H1 (cell line): ENCODE measurements around the gene CORO7. TPM values are rescaled to one million over a fixed set of nuclear protein-coding genes. Genes with fewer than 3 reads are reported as not detected.

ENCODE experiments used
- CTCF ChIA-PET: fragments of 300-600 bp; sonication (Branson Sonifier 250); formaldehyde crosslinking; loops from one replicate; lab custom pipeline; 2021; ENCODE audit not compliant: partially characterized antibody; lab: Charles Lee
- POLR2A ChIA-PET: fragments of 300-600 bp; sonication (Branson Sonifier 250); formaldehyde crosslinking; loops from one replicate; lab custom pipeline; 2021; ENCODE audit warnings: inconsistent platforms; ENCODE audit not compliant: partially characterized antibody; lab: Charles Lee
- DNase-seq, 2 experiments: peaks; one replicate each; pipeline versions ENCODE4 v3.0.0 to v3.0.0-alpha.2; 2010 to 2022; ENCODE audit warnings: low spot score in 2 of 2, low read depth in 1 of 2, mixed read lengths in 1 of 2
- FAIRE-seq: peaks from 2 replicates; lab custom pipeline; 2011; peaks lifted over from hg19 to GRCh38; lab: Jason Lieb, UNC
- H2AFZ ChIP-seq: 2 replicates; pipeline ENCODE4 v1.8.1; 2012; ENCODE audit warnings: low read length, inconsistent platforms
- H2AK5ac ChIP-seq: 2 replicates; pipeline ENCODE4 v1.6.1; 2013; ENCODE audit warnings: low read depth, low read length
- H2BK120ac ChIP-seq: replicated peaks from 2 replicates; pipeline ENCODE3; 2013; ENCODE audit warnings: low read depth, low read length, inconsistent platforms
- H2BK12ac ChIP-seq: 2 replicates; pipeline ENCODE4 v1.6.1; 2013; ENCODE audit warnings: low read depth, low read length
- H2BK15ac ChIP-seq: 2 replicates; pipeline ENCODE4 v1.6.1; 2013; ENCODE audit warnings: low read length
- H2BK20ac ChIP-seq: 2 replicates; pipeline ENCODE4 v1.6.1; 2013; ENCODE audit warnings: low read length
- H2BK5ac ChIP-seq: 2 replicates; pipeline ENCODE4 v1.6.1; 2013; ENCODE audit warnings: low read depth, low read length
- H3K14ac ChIP-seq: 2 replicates; pipeline ENCODE4 v1.6.1; 2013; ENCODE audit warnings: inconsistent platforms; ENCODE audit not compliant: insufficient read length
- H3K18ac ChIP-seq: 2 replicates; pipeline ENCODE4 v1.6.1; 2013; ENCODE audit warnings: low read length; ENCODE audit errors: extremely low read depth
- H3K23ac ChIP-seq: 2 replicates; pipeline ENCODE4 v1.6.1; 2013; ENCODE audit warnings: inconsistent platforms; ENCODE audit not compliant: insufficient read length
- H3K23me2 ChIP-seq: 2 replicates; pipeline ENCODE4 v1.6.1; 2013; ENCODE audit warnings: low read depth, low read length
- H3K27ac ChIP-seq: 2 replicates; pipeline ENCODE4 v1.6.1; 2011; ENCODE audit warnings: low read depth, low read length, inconsistent platforms
- H3K27me3 ChIP-seq, 4 experiments: replicated peaks in 1 of 4; 1 replicate in 1 of 4; 2 replicates in 3 of 4; pipeline versions ENCODE4 v1.6.1 to v1.8.1; 2011 to 2013; ENCODE audit warnings: low read length in 3 of 4, mild to moderate bottlenecking in 3 of 4, inconsistent platforms in 2 of 4, mixed read lengths in 2 of 4, moderate library complexity in 1 of 4; ENCODE audit not compliant: control insufficient read depth in 3 of 4, insufficient read depth in 3 of 4; ENCODE audit errors: extremely low read depth in 1 of 4
- H3K36me3 ChIP-seq, 4 experiments: 2 replicates each; pipeline versions ENCODE4 v1.6.1 to v1.8.1; 2011 to 2013; ENCODE audit warnings: mild to moderate bottlenecking in 4 of 4, low read length in 3 of 4, moderate library complexity in 2 of 4, control low read depth in 1 of 4, inconsistent platforms in 1 of 4; ENCODE audit not compliant: insufficient read depth in 4 of 4, control insufficient read depth in 2 of 4
- H3K4ac ChIP-seq: replicated peaks from 2 replicates; pipeline ENCODE3; 2013; ENCODE audit warnings: low read length, low read depth, mixed read lengths, inconsistent platforms; ENCODE audit not compliant: insufficient read length
- H3K4me1 ChIP-seq, 4 experiments: replicated peaks in 1 of 4; 1 replicate in 1 of 4; 2 replicates in 3 of 4; pipeline versions ENCODE4 v1.6.1 to v1.8.1; 2011 to 2013; ENCODE audit warnings: low read length in 3 of 4, inconsistent platforms in 2 of 4, mixed read lengths in 1 of 4; ENCODE audit not compliant: insufficient read depth in 4 of 4, control insufficient read depth in 3 of 4
- H3K4me2 ChIP-seq, 2 experiments: 2 replicates each; pipeline versions ENCODE4 v1.6.1 to v1.8.1; 2011 to 2013; ENCODE audit warnings: low read depth in 2 of 2, low read length in 2 of 2, control low read depth in 1 of 2, inconsistent platforms in 1 of 2, mild to moderate bottlenecking in 1 of 2; ENCODE audit not compliant: insufficient read depth in 1 of 2
- H3K4me3 ChIP-seq, 4 experiments: fragments of 200-600, 300-600 bp in 1 of 4; sonication (generic), shearing (Covaris generic), sonication (Bioruptor Twin) in 1 of 4; 2 replicates each; pipeline versions ENCODE4 v1.5.1 to v1.8.1; 2011 to 2016; ENCODE audit warnings: low read length in 4 of 4, low read depth in 3 of 4, control low read depth in 2 of 4, inconsistent platforms in 2 of 4, mild to moderate bottlenecking in 2 of 4, mixed read lengths in 1 of 4, moderate library complexity in 1 of 4; ENCODE audit not compliant: insufficient read depth in 2 of 4; ENCODE audit errors: extremely low read depth in 1 of 4
- H3K56ac ChIP-seq: replicated peaks from 2 replicates; pipeline ENCODE3; 2013; ENCODE audit warnings: low read depth, mild to moderate bottlenecking, mixed read lengths, low read length, inconsistent platforms; ENCODE audit not compliant: insufficient read length
- H3K79me1 ChIP-seq: 2 replicates; pipeline ENCODE4 v1.6.1; 2013; ENCODE audit warnings: low read depth, low read length, control low read depth
- H3K79me2 ChIP-seq, 2 experiments: 2 replicates each; pipeline versions ENCODE4 v1.6.1 to v1.8.1; 2012 to 2013; ENCODE audit warnings: low read length in 2 of 2, mild to moderate bottlenecking in 2 of 2, inconsistent platforms in 1 of 2; ENCODE audit not compliant: insufficient read depth in 2 of 2, control insufficient read depth in 1 of 2
- H3K9ac ChIP-seq, 4 experiments: replicated peaks in 1 of 4; 1 replicate in 1 of 4; 2 replicates in 3 of 4; pipeline versions ENCODE4 v1.6.1 to v1.8.1; 2011 to 2013; ENCODE audit warnings: low read depth in 3 of 4, low read length in 3 of 4, control low read depth in 2 of 4, mild to moderate bottlenecking in 2 of 4, moderate library complexity in 2 of 4, inconsistent platforms in 1 of 4; ENCODE audit errors: extremely low read depth in 1 of 4
- H3K9me3 ChIP-seq, 2 experiments: 2 replicates each; pipeline versions ENCODE4 v1.6.1 to v1.8.1; 2012 to 2013; ENCODE audit warnings: mild to moderate bottlenecking in 2 of 2, moderate library complexity in 2 of 2, control low read depth in 1 of 2, inconsistent platforms in 1 of 2, low read depth in 1 of 2, low read length in 1 of 2, mixed read lengths in 1 of 2; ENCODE audit not compliant: insufficient read depth in 2 of 2
- H4K20me1 ChIP-seq, 2 experiments: replicated peaks in 1 of 2; 2 replicates each; pipeline versions ENCODE3 to v1.8.1; 2011 to 2013; ENCODE audit warnings: inconsistent platforms in 2 of 2, low read length in 2 of 2, mild to moderate bottlenecking in 1 of 2; ENCODE audit not compliant: insufficient read depth in 2 of 2, control insufficient read depth in 1 of 2
- H4K5ac ChIP-seq: 2 replicates; pipeline ENCODE4 v1.6.1; 2013; ENCODE audit warnings: low read length, low read depth, mixed read lengths, inconsistent platforms; ENCODE audit not compliant: insufficient read length
- H4K8ac ChIP-seq: 2 replicates; pipeline ENCODE4 v1.8.0; 2013; ENCODE audit warnings: mild to moderate bottlenecking, moderate library complexity, low read length, inconsistent platforms; ENCODE audit not compliant: insufficient read depth; ENCODE audit errors: extremely low read depth
- H4K91ac ChIP-seq: replicated peaks from 2 replicates; pipeline ENCODE3; 2013; ENCODE audit warnings: low read length, mixed read lengths, inconsistent platforms; ENCODE audit not compliant: insufficient read length
- BRCA1 ChIP-seq: IDR thresholded peaks from 2 replicates; pipeline ENCODE4 v1.6.1; 2012; ENCODE audit warnings: low read depth, low read length, improper control_type of control experiment
- CHD1 ChIP-seq: IDR thresholded peaks from 2 replicates; pipeline ENCODE4 v1.6.1; 2012; ENCODE audit warnings: low read depth, low read length, improper control_type of control experiment
- CTCF ChIP-seq, 3 experiments: IDR thresholded peaks; 1 replicate in 2 of 3; 2 replicates in 1 of 3; pipeline versions ENCODE4 v1.5.1 to v1.6.1; 2011; ENCODE audit warnings: low read length in 3 of 3, mild to moderate bottlenecking in 3 of 3, inconsistent platforms in 2 of 3, low read depth in 1 of 3, moderate library complexity in 1 of 3; ENCODE audit not compliant: insufficient read depth in 1 of 3; ENCODE audit errors: control extremely low read depth in 1 of 3
- EGR1 ChIP-seq: IDR thresholded peaks from 2 replicates; pipeline ENCODE4 v1.6.1; 2011; ENCODE audit warnings: low read depth, low read length, borderline replicate concordance
- EP300 ChIP-seq, 2 experiments: IDR thresholded peaks; 1 replicate in 1 of 2; 2 replicates in 1 of 2; pipeline ENCODE4 v1.6.1; 2011 to 2012; ENCODE audit warnings: low read depth in 2 of 2, low read length in 2 of 2, mild to moderate bottlenecking in 2 of 2, borderline replicate concordance in 1 of 2, inconsistent platforms in 1 of 2, moderate library complexity in 1 of 2
- GABPA ChIP-seq: IDR thresholded peaks from 2 replicates; pipeline ENCODE4 v1.6.1; 2011; ENCODE audit warnings: mild to moderate bottlenecking, low read length, moderate library complexity, borderline replicate concordance; ENCODE audit not compliant: insufficient read depth
- KDM4A ChIP-seq: IDR thresholded peaks from one replicate; pipeline ENCODE4 v1.7.1; 2012; ENCODE audit warnings: low read depth, mild to moderate bottlenecking, moderate library complexity, low read length, inconsistent platforms; ENCODE audit not compliant: severe bottlenecking
- RXRA ChIP-seq: IDR thresholded peaks from 2 replicates; pipeline ENCODE4 v1.6.1; 2011; ENCODE audit warnings: low read depth, mild to moderate bottlenecking, low read length, moderate library complexity; ENCODE audit not compliant: insufficient read depth
- SIRT6 ChIP-seq: IDR thresholded peaks from one replicate; pipeline ENCODE4 v1.7.1; 2012; ENCODE audit warnings: low read length, inconsistent platforms
- SP4 ChIP-seq: IDR thresholded peaks from 2 replicates; pipeline ENCODE4 v1.6.1; 2012; ENCODE audit warnings: low read length, inconsistent platforms
- WGBS, 2 experiments: shearing (Covaris generic) in 1 of 2; methylation state at CpG; one replicate each; pipeline versions ENCODE4 v1.1.6 to v1.1.7; 2013 to 2015; ENCODE audit warnings: low lambda C conversion rate in 2 of 2, mixed read lengths in 2 of 2, inconsistent platforms in 1 of 2, low coverage in 1 of 2, missing lambda C conversion rate in 1 of 2; ENCODE audit not compliant: insufficient replicate concordance in 2 of 2, insufficient coverage in 1 of 2, insufficient read length in 1 of 2; ENCODE audit errors: extremely low coverage in 1 of 2, missing lambda C conversion rate in 1 of 2; 5-methylcytosine and 5-hydroxymethylcytosine counted together
- polyA plus RNA-seq, 7 experiments: library from polyadenylated mRNA; depleted of rRNA in 3 of 7; stranded (reverse) in 5 of 7; unstranded in 2 of 7; fragments of >200 nt in 5 of 7; fragments of 200-250 nt in 2 of 7; gene quantifications; 1 replicate in 5 of 7; 2 replicates in 1 of 7; 4 replicates in 1 of 7; pipeline versions ENCODE4 v1.2.1 to v1.2.3, GENCODE V29; 2011 to 2013; ENCODE audit warnings: missing spikeins in 2 of 7, mixed read lengths in 2 of 7
- total RNA-seq: library from RNA; stranded (reverse); fragmentation: NEBNext Ultra II Directional; extraction: Animal tissue kit (Norgen Biotek cat#: 25700); gene quantifications from 2 replicates; pipeline ENCODE4 v1.2.1, GENCODE V29; 2021

The CORO7 gene
- total and polyA plus RNA-seq, 2 of the 8 experiments (the other 6 are each of a cell fraction or from before 2014, with no cell fraction given), result 25.2 to 29.8 TPM

GRCh38 chr16:4385789-4386450, 30.5 kb downstream of the CORO7 start:
- H2BK5ac ChIP-seq, result no peak overlapping the region; the same call in 1 of the 2 replicates
- H2BK20ac ChIP-seq, result no peak overlapping the region
- no peak overlapping the region for H4K8ac ChIP-seq
- H3K4me3 ChIP-seq, result no peak overlapping the region
- H3K79me2 ChIP-seq, result no peaks in the 10 kb centered on the region
- 86% methylated on average over 9 of the region's 11 CpGs; no CpG with 5 or more reads in 1 of the 2 experiments for whole genome bisulfite sequencing, 2 experiments
- FAIRE-seq (no peak), DNase-seq (no peak)
- no peak overlapping the region for H3K14ac ChIP-seq
- H3K4me2 ChIP-seq, result no peak overlapping the region
- no peak overlapping the region for H2BK12ac ChIP-seq
- no peak overlapping the region for H4K91ac ChIP-seq
- H2BK120ac ChIP-seq, result no peak overlapping the region
- H2AK5ac ChIP-seq, result no peak overlapping the region
- H3K27me3 ChIP-seq, result no peaks in the 10 kb centered on the region
- no peak overlapping the region for H3K4ac ChIP-seq
- ChIA-PET CTCF (interaction anchor here (0.6 to 24.8 kb wide), 10 partner anchors 10 to 1202 kb away, joined by 3 to 659 read pairs (median 4); no protein-coding TSS in a partner anchor), POLR2A (interaction anchor here (0.7 to 11.9 kb wide), 3 partner anchors 8 to 114 kb away, joined by 3 to 223 read pairs (median 4); no protein-coding TSS in a partner anchor)
- no peak overlapping the region for H3K18ac ChIP-seq
- H3K9ac ChIP-seq, result no peak overlapping the region
- peaks cover 3 to 14% of the 10 kb centered on the region in 2 experiments for H4K20me1 ChIP-seq
- H2BK15ac ChIP-seq, result no peak overlapping the region
- H4K5ac ChIP-seq, result no peak overlapping the region
- no peaks in the 10 kb centered on the region for H3K23me2 ChIP-seq
- no peak overlapping the region for H2AFZ ChIP-seq
- H3K79me1 ChIP-seq, result no peaks in the 10 kb centered on the region
- H3K23ac ChIP-seq, result no peak overlapping the region
- no peak overlapping the region for H3K27ac ChIP-seq
- H3K9me3 ChIP-seq, result no peaks in the 10 kb centered on the region
- H3K4me1 ChIP-seq, result peaks cover 0 to 26% (median 23%) of the 10 kb centered on the region in 4 experiments; a peak in 6 of 7 replicates
- H3K36me3 ChIP-seq, result peaks cover 0 to 17% (median 2%) of the 10 kb centered on the region in 4 experiments; a peak in 4 of 8 replicates
- no peak overlapping the region for H3K56ac ChIP-seq
- TF ChIP-seq EGR1, result no peak
- no peak for TF ChIP-seq BRCA1
- no peak for TF ChIP-seq SP4
- no peak for TF ChIP-seq EP300 (IDR thresholded peaks at IDR 0.05; ENCODE audit: borderline replicate concordance in 1 of 2, low read depth in 2 of 2, low read length in 2 of 2)
- TF ChIP-seq SIRT6, result no peak
- TF ChIP-seq RXRA, result no peak
- TF ChIP-seq GABPA, result no peak
- TF ChIP-seq CHD1, result no peak
- TF ChIP-seq CTCF (IDR thresholded peaks at IDR 0.05; ENCODE audit: control extremely low read depth in 1 of 3, insufficient read depth in 1 of 3, low read depth in 1 of 3, low read length in 3 of 3), result no peak
- no peak for TF ChIP-seq KDM4A
